ENCODE results near the gene TSC1. TPM values are rescaled to one million over a fixed set of nuclear protein-coding genes. Genes with fewer than 3 reads are reported as not detected.

Gene TSC1
- polyA plus RNA-seq, 3 donors, result 3.3 to 43.0 (median 5.8) TPM

DNA sequence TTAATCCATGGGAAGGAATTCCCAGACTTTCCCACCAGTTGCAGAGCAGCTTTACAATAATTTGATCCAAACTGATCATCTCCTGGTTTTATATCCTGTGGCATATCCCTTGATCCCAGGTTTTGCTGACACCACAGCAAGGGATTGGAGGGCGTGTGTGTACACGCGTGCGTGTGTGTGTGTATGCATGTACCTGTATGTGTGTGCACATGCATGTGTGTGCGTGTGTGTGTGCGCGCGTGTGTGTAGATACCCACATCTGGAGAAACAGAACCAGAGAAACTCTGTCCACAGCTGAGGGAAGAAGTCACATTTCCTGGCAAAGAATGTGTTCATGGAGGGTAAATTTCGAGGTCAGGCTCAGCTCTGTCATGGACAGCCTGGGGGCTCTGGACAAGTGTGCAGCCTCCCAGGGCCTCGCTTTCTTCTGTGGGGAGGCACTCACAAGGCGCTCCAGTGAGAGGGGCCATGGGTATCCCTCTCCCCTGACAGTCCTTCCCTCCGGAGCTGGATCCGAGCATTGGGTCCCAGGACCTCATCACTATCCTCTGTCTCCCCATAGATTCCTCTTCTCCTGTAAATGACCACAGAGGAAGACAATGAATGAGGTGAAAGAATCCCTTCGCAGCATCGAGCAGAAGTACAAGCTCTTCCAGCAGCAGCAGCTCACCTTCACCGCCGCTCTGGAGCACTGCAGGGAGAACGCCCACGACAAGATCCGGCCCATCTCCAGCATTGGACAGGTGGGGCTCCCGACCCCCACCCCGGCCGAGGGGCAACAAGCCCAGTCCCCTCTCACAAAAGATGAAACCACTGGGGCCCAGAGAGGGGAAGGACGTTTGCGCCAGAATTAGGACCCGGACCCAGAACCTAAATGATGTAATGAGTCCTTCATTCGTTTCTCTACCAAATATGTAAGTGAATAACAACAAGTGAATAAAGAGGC lies 60.8 kb downstream of the TSC1 start:
- Histone ChIP-seq H3K27me3 (ENCODE audit: control insufficient read depth in 2 of 2, insufficient read depth in 2 of 2, low read length in 2 of 2) (no peaks in the 10 kb centered on the region), H3K36me3 (replicated peaks in 1 of 2; ENCODE audit: control insufficient read depth in 1 of 2, insufficient read depth in 2 of 2, low read length in 2 of 2) (no peaks in the 10 kb centered on the region), H3K27ac (ENCODE audit: low read depth in 1 of 2, low read length in 2 of 2) (no peak overlapping the region), H4K20me1 (ENCODE audit: insufficient read depth, low read length) (no peaks in the 10 kb centered on the region), H3K9ac (ENCODE audit: insufficient read depth, low read length, poor library complexity, severe bottlenecking) (no peak overlapping the region), H3K9me3 (replicated peaks in 1 of 2; ENCODE audit: control insufficient read depth in 1 of 2, insufficient read depth in 1 of 2, low read length in 2 of 2) (no peaks in the 10 kb centered on the region), H3K4me1 (ENCODE audit: control insufficient read depth in 1 of 2, insufficient read depth in 2 of 2, low read length in 2 of 2) (peaks cover 9 to 13% of the 10 kb centered on the region in 2 donors), H3K79me2 (ENCODE audit: insufficient read depth, low read length) (no peaks in the 10 kb centered on the region), H3K4me2 (replicated peaks; ENCODE audit: extremely low read depth, low read length, poor library complexity, severe bottlenecking) (no peak overlapping the region), H3K4me3 (replicated peaks in 1 of 3; ENCODE audit: low read depth in 2 of 3, low read length in 3 of 3) (no peak overlapping the region), H2AFZ (ENCODE audit: insufficient read depth, low read depth, low read length, poor library complexity, severe bottlenecking) (no peak overlapping the region)
- peaks cover 12% of the 10 kb centered on the region for H3K4me1 Mint-ChIP-seq
- no peaks in the 10 kb centered on the region for H3K36me3 Mint-ChIP-seq
- TF ChIP-seq, protein P1, sequence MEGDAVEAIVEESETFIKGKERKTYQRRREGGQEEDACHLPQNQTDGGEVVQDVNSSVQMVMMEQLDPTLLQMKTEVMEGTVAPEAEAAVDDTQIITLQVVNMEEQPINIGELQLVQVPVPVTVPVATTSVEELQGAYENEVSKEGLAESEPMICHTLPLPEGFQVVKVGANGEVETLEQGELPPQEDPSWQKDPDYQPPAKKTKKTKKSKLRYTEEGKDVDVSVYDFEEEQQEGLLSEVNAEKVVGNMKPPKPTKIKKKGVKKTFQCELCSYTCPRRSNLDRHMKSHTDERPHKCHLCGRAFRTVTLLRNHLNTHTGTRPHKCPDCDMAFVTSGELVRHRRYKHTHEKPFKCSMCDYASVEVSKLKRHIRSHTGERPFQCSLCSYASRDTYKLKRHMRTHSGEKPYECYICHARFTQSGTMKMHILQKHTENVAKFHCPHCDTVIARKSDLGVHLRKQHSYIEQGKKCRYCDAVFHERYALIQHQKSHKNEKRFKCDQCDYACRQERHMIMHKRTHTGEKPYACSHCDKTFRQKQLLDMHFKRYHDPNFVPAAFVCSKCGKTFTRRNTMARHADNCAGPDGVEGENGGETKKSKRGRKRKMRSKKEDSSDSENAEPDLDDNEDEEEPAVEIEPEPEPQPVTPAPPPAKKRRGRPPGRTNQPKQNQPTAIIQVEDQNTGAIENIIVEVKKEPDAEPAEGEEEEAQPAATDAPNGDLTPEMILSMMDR (IDR thresholded peaks at IDR 0.05), result no peak
- H3K27ac Mint-ChIP-seq, result no peak overlapping the region
- H3K27me3 Mint-ChIP-seq (ENCODE audit: low read depth in 3 of 3), result peaks cover 3 to 8% (median 7%) of the 10 kb centered on the region in 3 donors
- WGBS (ENCODE audit: insufficient coverage), result 97% methylated on average over 16 of the region's 27 CpGs
- H3K4me3 Mint-ChIP-seq, result no peak overlapping the region
- DNase-seq, result no peak
- intact Hi-C loops (cut with micrococcal nuclease), result no loop called here
- H3K9me3 Mint-ChIP-seq, result peaks cover 0 to 4% (median 2%) of the 10 kb centered on the region in 7 donors

DNA sequence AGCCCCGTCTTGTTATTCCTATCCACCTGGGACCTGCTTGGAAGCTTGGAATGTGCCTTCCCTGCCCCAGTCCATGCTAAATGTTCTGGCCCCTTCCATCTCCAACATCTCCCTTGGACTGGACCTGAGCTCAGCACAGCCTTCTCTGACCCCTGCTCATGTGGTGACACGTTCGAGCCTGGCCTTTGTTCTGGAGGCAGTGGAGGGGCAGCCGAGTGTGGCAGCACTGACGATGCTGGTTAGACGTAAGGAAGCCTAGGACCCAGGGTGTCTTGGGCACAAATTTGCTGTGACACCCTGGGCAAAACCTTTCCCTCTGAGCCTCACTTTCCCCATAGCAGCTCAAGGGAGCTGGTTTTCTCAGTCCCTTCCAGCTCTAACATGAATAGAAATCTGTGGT lies 61.8 kb downstream of the TSC1 start:
- Histone ChIP-seq H3K27me3 (ENCODE audit: control insufficient read depth in 2 of 2, insufficient read depth in 2 of 2, low read length in 2 of 2) (peaks cover 0 to 2% of the 10 kb centered on the region in 2 donors), H3K9me3 (replicated peaks in 1 of 2; ENCODE audit: control insufficient read depth in 1 of 2, insufficient read depth in 1 of 2, low read length in 2 of 2) (no peaks in the 10 kb centered on the region), H3K4me3 (replicated peaks in 1 of 3; ENCODE audit: low read depth in 2 of 3, low read length in 3 of 3) (no peak overlapping the region), H2AFZ (ENCODE audit: insufficient read depth, low read depth, low read length, poor library complexity, severe bottlenecking) (no peak overlapping the region), H4K20me1 (ENCODE audit: insufficient read depth, low read length) (no peaks in the 10 kb centered on the region), H3K9ac (ENCODE audit: insufficient read depth, low read length, poor library complexity, severe bottlenecking) (no peak overlapping the region), H3K4me2 (replicated peaks; ENCODE audit: extremely low read depth, low read length, poor library complexity, severe bottlenecking) (no peak overlapping the region), H3K4me1 (ENCODE audit: control insufficient read depth in 1 of 2, insufficient read depth in 2 of 2, low read length in 2 of 2) (peaks cover 12 to 21% of the 10 kb centered on the region in 2 donors), H3K27ac (ENCODE audit: low read depth in 1 of 2, low read length in 2 of 2) (no peak overlapping the region), H3K36me3 (replicated peaks in 1 of 2; ENCODE audit: control insufficient read depth in 1 of 2, insufficient read depth in 2 of 2, low read length in 2 of 2) (no peaks in the 10 kb centered on the region), H3K79me2 (ENCODE audit: insufficient read depth, low read length) (no peaks in the 10 kb centered on the region)
- DNase-seq, result no peak
- Mint-ChIP-seq H3K27me3 (ENCODE audit: low read depth in 3 of 3) (peaks cover 3 to 7% (median 4%) of the 10 kb centered on the region in 3 donors), H3K4me1 (peaks cover 12% of the 10 kb centered on the region), H3K36me3 (no peaks in the 10 kb centered on the region), H3K9me3 (peaks cover 0 to 1% (median 0%) of the 10 kb centered on the region in 7 donors), H3K27ac (no peak overlapping the region), H3K4me3 (no peak overlapping the region)
- WGBS (ENCODE audit: insufficient coverage), result 97% methylated on average over 5 of the region's 6 CpGs
- TF ChIP-seq, protein P1 (IDR thresholded peaks at IDR 0.05), result no peak
- intact Hi-C loops (cut with micrococcal nuclease), result no loop called here
